GM12891 (cell line): ENCODE data around the gene RAB2B.

ENCODE experiments used
- PAX5 ChIP-seq: IDR thresholded peaks from 2 replicates; pipeline ENCODE4 v1.6.1; 2011; ENCODE audit warnings: low read length, moderate library complexity, mild to moderate bottlenecking; ENCODE audit not compliant: insufficient read depth, severe bottlenecking
- POLR2A ChIP-seq: IDR thresholded peaks from 2 replicates; pipeline ENCODE4 v1.6.1; 2011; ENCODE audit warnings: low read depth, low read length, control low read depth
- POLR2AphosphoS5 ChIP-seq: IDR thresholded peaks from 2 replicates; pipeline ENCODE4 v1.6.1; 2011; ENCODE audit warnings: low read depth, low read length, control low read depth
- POU2F2 ChIP-seq: IDR thresholded peaks from 2 replicates; pipeline ENCODE4 v1.6.1; 2011; ENCODE audit warnings: low read depth, mild to moderate bottlenecking, control low read depth, low read length, moderate library complexity
- SPI1 ChIP-seq: IDR thresholded peaks from 2 replicates; pipeline ENCODE4 v1.6.1; 2011; ENCODE audit warnings: low read depth, low read length, control low read depth
- TAF1 ChIP-seq: IDR thresholded peaks from 2 replicates; pipeline ENCODE4 v1.6.1; 2011; ENCODE audit warnings: low read depth, low read length, control low read depth

GRCh38 chr14:21509432-21510143 lies 32.8 kb upstream of the RAB2B start:
- no peak for TF ChIP-seq POLR2AphosphoS5
- TF ChIP-seq POU2F2, result no peak
- no peak for TF ChIP-seq SPI1
- TF ChIP-seq POLR2A, result no peak
- no peak for TF ChIP-seq TAF1
- no peak for TF ChIP-seq PAX5
